Neutrophil (primary cell): Measurements from ENCODE around the gene COA7.

Source experiments
- H3K27ac ChIP-seq: fragments of 200-600 bp; sonication (generic); 2 replicates; pipeline ENCODE4 v1.5.1; 2016; ENCODE audit warnings: mild to moderate bottlenecking, moderate library complexity
- H3K27me3 ChIP-seq: fragments of 200-600 bp; sonication (generic); 2 replicates; pipeline ENCODE4 v1.6.0; 2016; ENCODE audit warnings: mild to moderate bottlenecking
- H3K36me3 ChIP-seq: fragments of 200-600 bp; sonication (generic); 2 replicates; pipeline ENCODE4 v1.5.1; 2017
- H3K4me1 ChIP-seq, 2 experiments: fragments of 200-600 bp in 1 of 2; sonication (generic) in 1 of 2; 1 replicate in 1 of 2; 2 replicates in 1 of 2; pipeline versions ENCODE4 v1.5.1 to v1.6.1; 2013 to 2016; ENCODE audit warnings: low read depth in 1 of 2, low read length in 1 of 2, mild to moderate bottlenecking in 1 of 2, moderate library complexity in 1 of 2; ENCODE audit not compliant: control insufficient read depth in 1 of 2, insufficient read depth in 1 of 2
- H3K4me3 ChIP-seq, 2 experiments: fragments of 200-600 bp in 1 of 2; sonication (generic) in 1 of 2; 1 replicate in 1 of 2; 2 replicates in 1 of 2; pipeline ENCODE4 v1.5.1; 2013 to 2016; ENCODE audit warnings: low read depth in 1 of 2, low read length in 1 of 2, mild to moderate bottlenecking in 1 of 2, moderate library complexity in 1 of 2
- H3K9me3 ChIP-seq: fragments of 200-600 bp; sonication (generic); 2 replicates; pipeline ENCODE4 v1.5.1; 2016
- TF ChIP-seq, protein P1 (sequence below): fragments of 200-600 bp; sonication (generic); IDR thresholded peaks from 2 replicates; pipeline ENCODE4 v1.5.1; 2016; ENCODE audit warnings: antibody characterized with exemption

The COA7 gene

GRCh38 chr1:52697795-52698674 is at the start of gene COA7:
TSS of gene COA7 (minus strand) at chr1:52698347. CDS start at chr1:52698326, 21 bp downstream.
- TF ChIP-seq, protein P1, sequence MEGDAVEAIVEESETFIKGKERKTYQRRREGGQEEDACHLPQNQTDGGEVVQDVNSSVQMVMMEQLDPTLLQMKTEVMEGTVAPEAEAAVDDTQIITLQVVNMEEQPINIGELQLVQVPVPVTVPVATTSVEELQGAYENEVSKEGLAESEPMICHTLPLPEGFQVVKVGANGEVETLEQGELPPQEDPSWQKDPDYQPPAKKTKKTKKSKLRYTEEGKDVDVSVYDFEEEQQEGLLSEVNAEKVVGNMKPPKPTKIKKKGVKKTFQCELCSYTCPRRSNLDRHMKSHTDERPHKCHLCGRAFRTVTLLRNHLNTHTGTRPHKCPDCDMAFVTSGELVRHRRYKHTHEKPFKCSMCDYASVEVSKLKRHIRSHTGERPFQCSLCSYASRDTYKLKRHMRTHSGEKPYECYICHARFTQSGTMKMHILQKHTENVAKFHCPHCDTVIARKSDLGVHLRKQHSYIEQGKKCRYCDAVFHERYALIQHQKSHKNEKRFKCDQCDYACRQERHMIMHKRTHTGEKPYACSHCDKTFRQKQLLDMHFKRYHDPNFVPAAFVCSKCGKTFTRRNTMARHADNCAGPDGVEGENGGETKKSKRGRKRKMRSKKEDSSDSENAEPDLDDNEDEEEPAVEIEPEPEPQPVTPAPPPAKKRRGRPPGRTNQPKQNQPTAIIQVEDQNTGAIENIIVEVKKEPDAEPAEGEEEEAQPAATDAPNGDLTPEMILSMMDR: peak; percentile 21
- H3K4me1 ChIP-seq: peaks cover 24 to 30% of the 10 kb centered on the region in 2 experiments
- peak within 1 kb of the TSS; percentile 54 for H3K27ac ChIP-seq
- no peaks in the 10 kb centered on the region for H3K9me3 ChIP-seq
- no peaks in the 10 kb centered on the region for H3K36me3 ChIP-seq
- peak within 1 kb of the TSS; percentile 79 to 91 for H3K4me3 ChIP-seq
- H3K27me3 ChIP-seq: no peaks in the 10 kb centered on the region

DNA sequence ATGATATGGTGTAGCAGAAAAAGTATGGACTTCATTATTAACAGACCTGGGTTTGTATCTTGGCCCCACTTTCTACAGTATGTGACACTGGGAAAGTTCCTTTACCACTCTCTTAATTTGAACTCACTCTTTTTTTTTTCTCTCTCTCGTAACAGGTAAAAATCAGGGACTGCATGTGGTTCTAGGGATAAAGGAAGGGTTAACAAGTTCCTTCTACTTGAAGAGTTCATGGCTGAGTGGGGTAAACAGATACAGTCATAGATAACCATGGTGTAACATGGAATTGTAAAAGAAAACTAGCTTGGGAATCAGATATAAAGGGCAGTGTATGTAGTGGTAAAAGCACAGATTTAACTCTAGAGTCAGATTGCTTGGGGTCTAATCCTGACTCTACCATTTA is 49.3 kb upstream of the COA7 start:
- Histone ChIP-seq H3K4me3 (no peak overlapping the region), H3K36me3 (no peaks in the 10 kb centered on the region), H3K4me1 (peaks cover 4% of the 10 kb centered on the region in 2 experiments), H3K27me3 (no peaks in the 10 kb centered on the region), H3K27ac (no peak overlapping the region), H3K9me3 (no peaks in the 10 kb centered on the region)
- TF ChIP-seq, protein P1: no peak

DNA sequence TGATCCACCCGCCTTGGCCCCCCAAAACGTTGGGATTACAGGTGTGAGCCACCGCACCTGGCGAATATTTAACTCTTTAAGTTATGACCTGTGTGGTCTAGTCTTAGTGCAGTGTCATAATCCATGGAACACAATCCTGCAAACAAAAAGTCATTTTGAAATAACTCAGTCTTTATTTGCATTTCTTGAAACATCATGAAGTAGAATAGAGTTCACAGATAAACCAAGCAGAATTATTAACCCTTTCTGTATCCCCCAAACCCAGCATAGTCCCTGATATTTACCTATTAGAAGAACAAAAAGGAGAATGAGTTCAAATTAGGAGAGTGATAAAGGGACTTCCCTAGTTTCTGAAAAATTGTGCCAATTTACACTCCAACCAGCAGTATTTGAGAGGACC is 48.0 kb upstream of the COA7 start:
- H3K27ac ChIP-seq: no peak overlapping the region
- H3K4me1 ChIP-seq: peaks cover 4% of the 10 kb centered on the region in 2 experiments
- H3K4me3 ChIP-seq: no peak overlapping the region
- H3K9me3 ChIP-seq: no peaks in the 10 kb centered on the region
- no peaks in the 10 kb centered on the region for H3K27me3 ChIP-seq
- no peaks in the 10 kb centered on the region for H3K36me3 ChIP-seq
- TF ChIP-seq, protein P1: no peak

GRCh38 chr1:52741259-52741658 is 43.1 kb upstream of the COA7 start:
- TF ChIP-seq, protein P1: no peak
- Histone ChIP-seq H3K9me3 (no peaks in the 10 kb centered on the region), H3K4me3 (no peak overlapping the region), H3K27ac (no peak overlapping the region), H3K27me3 (no peaks in the 10 kb centered on the region), H3K36me3 (no peaks in the 10 kb centered on the region), H3K4me1 (peaks cover 4 to 9% of the 10 kb centered on the region in 2 experiments)

DNA sequence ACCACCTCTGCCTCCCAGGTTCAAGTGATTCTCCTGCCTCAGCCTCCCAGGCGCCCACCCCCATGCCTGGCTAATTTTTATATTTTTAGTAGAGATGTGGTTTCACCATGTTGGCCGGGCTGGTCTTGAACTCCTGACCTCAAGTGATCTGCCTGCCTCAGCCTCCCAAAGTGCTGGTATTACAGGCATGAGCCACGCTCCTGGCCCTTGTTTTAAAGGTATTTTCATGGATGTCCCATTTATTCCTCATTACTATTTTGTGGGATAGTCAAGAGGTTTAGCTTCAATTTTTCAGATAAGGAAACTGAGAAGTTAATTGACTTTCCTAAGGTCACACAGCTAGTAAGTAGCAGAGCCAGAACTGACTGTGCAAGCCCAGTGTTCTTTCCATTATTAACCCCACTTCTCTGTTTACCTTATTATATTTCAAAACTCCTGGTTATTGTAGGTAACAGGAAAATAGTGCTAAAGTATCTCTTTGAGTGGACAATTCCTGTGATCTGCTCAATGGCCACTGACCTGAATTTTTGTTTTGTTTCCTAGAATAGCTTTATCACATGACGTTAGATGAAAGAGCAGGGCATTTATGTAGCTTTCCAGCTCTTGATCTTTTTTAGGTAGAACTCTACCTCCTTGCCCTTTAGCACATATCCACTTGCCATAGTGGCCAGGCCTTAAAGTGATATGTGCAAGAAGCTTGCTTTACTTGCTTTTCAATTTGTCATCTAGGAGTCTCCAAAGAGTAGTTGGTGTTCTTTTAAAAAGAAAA is 41.7 kb upstream of the COA7 start:
- Histone ChIP-seq H3K27ac (no peak overlapping the region), H3K27me3 (no peaks in the 10 kb centered on the region), H3K36me3 (no peaks in the 10 kb centered on the region), H3K4me3 (no peak overlapping the region), H3K9me3 (no peaks in the 10 kb centered on the region), H3K4me1 (peaks cover 4 to 9% of the 10 kb centered on the region in 2 experiments)
- TF ChIP-seq, protein P1: no peak
